ENCODE data around the gene TEX29.

The TEX29 gene

GRCh38 chr13:111319998-111320911 is at the start of gene TEX29:
TEX29 (plus strand) TSS chr13:111320642; CDS start chr13:111320891, 249 bp downstream.
- DNase-seq = no peak

DNA sequence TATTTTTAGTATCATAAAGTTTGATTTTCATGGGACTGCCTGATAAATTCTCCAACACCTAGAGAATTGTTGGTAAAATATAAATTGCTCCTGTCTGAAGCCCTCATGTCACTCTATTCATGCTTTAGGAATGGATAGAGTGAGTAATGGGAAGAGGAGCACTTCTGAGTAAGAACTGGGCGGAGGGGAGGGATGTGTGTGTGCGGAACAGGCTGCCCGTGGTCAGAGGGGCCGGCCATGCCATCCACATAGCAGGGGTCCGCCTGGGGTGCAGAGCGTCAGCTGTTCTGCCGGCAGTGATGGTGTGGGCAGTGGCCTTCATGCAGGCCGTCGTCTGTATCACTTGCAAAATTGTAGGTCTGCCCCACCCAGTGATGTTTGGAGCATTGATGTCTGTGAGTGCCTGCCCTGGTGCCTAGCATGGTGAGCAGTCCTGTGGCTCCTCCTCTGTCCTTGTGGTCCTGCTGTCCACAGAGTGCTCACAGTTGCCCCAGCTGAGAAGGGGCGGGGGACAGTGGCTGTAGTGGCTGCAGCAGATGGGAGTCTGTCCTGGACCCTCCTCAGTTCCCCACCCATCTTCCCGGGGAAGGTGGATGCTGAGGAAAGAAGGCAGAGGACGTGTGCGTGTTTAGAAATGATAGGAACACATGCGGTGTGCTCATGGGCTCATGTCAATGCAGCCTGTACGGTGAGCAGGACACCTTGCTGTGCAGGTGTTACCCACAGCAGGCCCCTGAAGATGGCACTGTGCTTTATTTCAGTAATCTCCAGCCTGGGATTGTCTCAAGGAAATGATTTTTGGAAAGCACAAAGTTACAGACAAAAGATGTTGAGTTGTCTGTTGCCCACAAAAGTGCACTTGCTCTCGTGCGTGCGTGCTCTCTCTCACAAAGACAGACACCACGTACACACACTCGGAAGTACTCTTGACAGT is 49.4 kb upstream of the TEX29 start:
- DNase-seq = no peak

DNA sequence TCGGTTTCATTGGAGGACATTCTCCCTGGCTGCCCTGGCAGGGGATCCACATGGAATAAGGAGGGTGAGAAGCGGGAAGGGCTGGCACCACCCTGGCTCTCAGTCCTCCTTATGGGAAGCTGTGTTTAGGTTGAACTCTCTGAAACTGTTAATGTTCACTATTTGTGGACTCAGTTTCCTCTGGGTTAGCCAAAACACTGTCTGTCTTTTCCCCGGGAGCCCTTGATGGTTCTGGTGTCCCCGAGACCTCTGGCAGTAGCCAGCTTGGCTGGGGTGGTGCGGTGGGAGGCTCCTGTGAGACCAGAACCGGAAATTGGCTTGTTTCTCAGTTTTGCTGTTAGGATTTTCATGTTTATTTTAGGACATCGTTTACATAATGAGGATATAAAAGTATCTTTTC is 48.3 kb upstream of the TEX29 start:
- no peak for DNase-seq

- DNase-seq = no peak
These were observed 45.1 kb upstream of the TEX29 start for GRCh38 chr13:111275382-111275781.

DNA sequence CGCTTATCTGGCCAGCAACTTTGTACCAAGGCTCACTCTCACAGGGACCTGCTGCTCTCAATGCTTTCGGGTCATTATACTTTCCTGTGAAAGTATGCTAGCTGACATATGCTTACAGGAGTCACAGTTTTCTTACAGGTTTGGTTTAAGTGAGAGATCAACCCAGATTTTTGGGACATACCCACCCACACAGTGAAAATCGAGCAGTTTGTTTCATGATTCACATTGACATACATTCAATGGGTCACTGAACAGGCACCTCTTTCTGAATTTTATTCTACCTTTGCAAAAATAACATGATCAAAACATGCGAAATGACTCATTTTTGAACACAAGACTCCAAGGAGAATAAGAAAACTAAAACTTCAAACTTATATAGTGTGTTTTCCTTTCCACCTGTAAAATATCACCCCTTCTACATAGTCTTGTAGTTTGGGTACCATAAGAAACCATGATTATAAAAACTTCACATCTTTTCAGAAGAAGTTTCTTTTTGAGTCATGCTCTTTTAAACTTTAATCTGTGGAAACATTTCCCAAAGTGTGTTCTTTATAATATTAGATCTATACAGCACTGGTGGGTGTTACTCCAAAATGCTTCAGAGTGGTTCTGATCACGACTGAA is 44.3 kb upstream of the TEX29 start:
- DNase-seq = no peak

- no peak for DNase-seq
These were observed 42.2 kb upstream of the TEX29 start for GRCh38 chr13:111278258-111278657.

DNA sequence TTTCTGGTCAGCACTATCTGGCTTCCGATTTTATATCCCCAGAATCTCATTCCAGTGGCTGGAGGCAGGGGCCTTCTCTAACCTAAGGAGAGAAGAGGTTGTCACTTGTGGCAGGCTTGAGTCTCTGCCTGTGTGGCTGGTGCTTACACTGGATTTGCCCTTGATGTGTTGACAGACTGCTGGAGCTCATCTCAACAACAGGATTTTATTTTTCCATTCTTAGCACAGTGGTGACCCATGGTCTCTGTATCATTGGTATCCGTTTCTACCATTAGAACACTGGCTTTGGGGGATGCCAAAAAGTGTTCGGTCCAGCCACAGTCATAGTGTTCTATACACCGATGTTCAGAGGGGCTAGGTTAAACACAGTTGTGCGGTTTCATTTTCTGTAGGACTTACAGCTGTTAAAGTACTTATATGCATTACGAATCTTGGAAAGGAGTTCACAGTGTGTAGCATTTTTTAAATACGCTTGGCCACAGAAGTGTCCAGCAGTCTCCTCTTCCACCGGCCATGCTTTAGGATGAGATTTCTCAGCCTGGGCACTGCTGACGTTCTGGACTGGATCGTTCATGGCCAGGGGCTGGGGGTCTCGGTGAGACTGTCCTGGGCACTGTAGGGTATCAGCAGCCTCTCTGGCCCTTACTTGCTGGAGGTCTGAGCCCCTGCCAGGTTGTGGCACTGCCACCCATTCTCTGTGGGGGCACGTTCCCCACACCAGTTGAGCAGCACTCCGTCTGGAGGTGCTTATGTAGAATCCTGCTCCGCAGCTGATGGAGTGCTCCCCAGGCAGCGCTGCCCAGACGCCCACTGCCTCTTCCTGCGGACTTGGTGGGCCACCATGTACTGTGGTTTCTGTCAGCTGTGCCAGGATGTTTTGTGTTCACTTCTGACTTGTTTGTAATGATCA is 41.4 kb upstream of the TEX29 start:
- no peak for DNase-seq

- DNase-seq = no peak
These were observed 40.2 kb upstream of the TEX29 start for GRCh38 chr13:111280226-111280625.

GRCh38 chr13:111280681-111281585 is 39.5 kb upstream of the TEX29 start:
- no peak for DNase-seq

DNA sequence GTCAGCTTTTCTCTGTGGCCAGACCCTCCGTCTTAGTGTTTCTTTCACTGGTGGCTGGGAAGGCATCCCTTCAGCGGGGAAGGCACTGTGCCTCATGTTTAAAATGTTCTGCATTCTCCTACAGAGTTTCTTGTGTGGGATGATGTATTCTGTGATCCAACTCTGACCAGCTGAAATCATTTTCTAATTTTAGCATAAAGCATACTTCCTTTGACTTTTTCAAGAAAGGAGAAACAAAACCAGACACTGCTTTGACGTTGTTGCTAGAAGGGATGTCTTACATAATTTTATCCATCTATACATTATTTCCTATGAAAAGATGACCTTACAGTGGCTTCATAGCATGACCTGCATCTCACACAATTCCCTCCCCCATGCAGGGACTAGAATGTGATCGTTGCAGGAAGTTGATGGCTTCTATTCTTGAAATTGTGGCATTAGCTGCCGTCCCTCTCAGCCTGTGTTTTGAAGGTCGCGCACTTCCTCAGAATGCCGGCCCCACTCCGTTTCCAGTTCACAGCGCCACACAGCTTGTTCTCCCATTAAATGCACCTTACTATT is 38.6 kb upstream of the TEX29 start:
- DNase-seq = peak in 1 of 56 donors; percentile 41

DNA sequence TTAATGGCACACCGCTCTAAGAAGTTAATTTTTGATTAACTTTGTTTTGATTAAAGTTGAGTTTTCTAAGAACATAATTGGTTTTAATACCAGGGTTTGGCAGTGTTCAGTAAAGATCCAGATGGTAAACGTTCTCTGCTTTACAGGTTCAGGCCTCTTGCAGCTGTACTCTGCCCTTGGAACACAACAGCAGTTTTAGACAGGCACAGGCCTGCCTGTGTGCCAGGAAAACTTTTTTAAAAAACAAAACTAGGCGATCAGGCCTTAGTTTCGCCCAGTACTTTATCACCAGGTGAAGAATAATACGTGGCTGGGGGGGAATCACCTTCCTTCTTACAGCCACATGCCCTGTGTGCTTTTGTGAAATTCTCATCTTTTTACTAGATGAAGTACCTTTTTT is 38.0 kb upstream of the TEX29 start:
- DNase-seq = no peak

DNA sequence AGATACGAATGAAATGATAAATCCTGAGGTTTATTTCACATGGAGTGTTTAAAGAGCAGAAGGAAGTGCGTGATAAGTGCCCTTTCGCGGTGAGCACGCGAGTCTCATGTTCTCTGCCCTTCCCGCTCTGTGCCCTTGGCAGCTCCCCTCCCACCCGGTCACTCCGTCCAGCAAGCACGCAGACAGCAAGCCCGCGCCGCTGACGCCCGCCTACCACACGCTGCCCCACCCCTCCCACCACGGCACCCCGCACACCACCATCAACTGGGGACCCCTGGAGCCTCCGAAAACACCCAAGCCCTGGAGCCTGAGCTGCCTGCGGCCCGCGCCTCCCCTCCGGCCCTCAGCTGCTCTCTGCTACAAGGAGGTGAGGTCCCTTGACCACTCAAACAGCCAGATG is 37.4 kb upstream of the TEX29 start:
- no peak for DNase-seq

- DNase-seq = no peak
These were observed 37.0 kb upstream of the TEX29 start for GRCh38 chr13:111283457-111283856.

DNA sequence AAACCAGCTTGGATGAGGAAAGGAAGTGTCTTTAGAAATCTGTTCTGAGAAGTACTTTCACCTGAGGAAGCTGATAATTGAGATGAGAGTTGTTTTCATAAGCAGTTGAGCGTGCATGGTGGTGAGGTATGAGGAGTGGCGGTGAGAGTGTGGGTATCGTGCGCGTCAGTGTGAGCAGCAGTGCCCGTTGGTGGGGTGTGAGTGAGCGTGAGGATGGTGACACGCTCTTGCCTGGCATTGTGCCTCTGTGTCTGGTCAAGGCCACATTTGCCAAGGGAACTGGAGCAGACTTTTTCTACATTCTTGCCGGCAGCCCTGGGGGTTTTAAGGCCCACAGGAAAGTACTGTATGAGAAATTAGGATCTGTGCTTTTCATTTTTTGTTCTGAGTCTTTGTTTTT is 36.5 kb upstream of the TEX29 start:
- DNase-seq = no peak

- DNase-seq = no peak
These were observed 35.9 kb upstream of the TEX29 start for GRCh38 chr13:111284565-111284964.

- no peak for DNase-seq
These were observed 34.3 kb upstream of the TEX29 start for GRCh38 chr13:111286162-111286561.

DNA sequence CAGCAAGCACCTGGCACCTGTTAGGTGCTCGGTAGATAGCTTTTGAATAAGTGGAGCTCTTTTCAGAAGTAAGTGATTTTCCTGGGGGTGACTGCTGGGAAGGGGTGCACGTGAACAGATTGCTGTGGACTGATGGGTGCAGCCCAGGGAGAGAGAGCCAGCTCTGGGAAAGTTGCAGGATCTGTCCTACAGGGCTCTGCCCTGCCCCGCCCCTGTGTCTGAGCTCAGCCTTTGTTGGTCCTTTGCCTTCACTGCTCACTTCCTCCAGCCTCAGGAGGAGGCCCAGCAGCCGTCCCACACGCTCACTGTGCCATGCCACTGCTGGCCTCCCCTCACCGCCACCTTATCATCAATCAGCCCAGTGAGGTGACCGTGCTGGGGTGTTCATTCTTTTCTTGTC is 33.7 kb upstream of the TEX29 start:
- no peak for DNase-seq

GRCh38 chr13:111287201-111287600 is 33.2 kb upstream of the TEX29 start:
- no peak for DNase-seq

DNA sequence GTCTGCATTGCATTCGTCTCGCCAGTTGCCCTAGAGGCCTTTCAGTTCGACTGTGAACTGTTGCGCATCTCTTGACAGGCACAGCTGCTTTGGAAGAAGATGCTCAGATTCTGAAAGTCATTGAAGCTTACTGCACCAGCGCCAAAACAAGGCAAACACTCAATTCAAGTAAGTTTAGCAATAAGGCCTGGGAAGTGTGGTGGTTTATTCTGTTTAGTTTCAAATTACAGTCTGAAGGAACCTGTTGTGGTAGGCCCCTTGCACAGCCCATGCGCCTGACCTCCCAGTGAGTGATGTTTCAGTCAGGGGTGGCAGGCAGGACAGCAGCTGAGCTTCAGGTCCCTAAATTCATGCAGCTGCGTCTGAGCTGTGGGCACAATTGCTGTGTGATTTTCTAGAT is 32.2 kb upstream of the TEX29 start:
- DNase-seq = no peak

Measured in nucleus accumbens (tissue), 56 donors.